PC-9 (cell line): ENCODE measurements around the gene RCBTB1. TPM values are rescaled to one million over a fixed set of nuclear protein-coding genes. Genes with fewer than 3 reads are reported as not detected.
"Not testable (repeated sequence)": the region's sequence is repeated elsewhere in the genome, so short reads cannot be mapped to it uniquely, and the experiment has no call there.

Experiments
- BruUV-seq: library from RNA; stranded (reverse); fragments of 400-500 nt; replicated peaks from 2 replicates; lab custom pipeline; 2021; lab: Mats Ljungman, UMichigan
- CTCF ChIA-PET: fragments of 300-600 bp; sonication (Branson Sonifier 250); formaldehyde crosslinking; loops from one replicate; lab custom pipeline; 2022; ENCODE audit warnings: antibody characterized with exemption; lab: Charles Lee
- POLR2A ChIA-PET: fragments of 300-600 bp; sonication (Branson Sonifier 250); formaldehyde crosslinking; loops from one replicate; lab custom pipeline; 2022; ENCODE audit warnings: antibody characterized with exemption; ENCODE audit not compliant: unreplicated experiment; lab: Charles Lee
- DNase-seq, 2 experiments: peaks; one replicate each; pipeline versions ENCODE4 v3.0.0 to v3.0.0-alpha.2; 2015 to 2022; ENCODE audit warnings: mixed read lengths in 1 of 2
- H2AFZ ChIP-seq: fragments of 200-600 bp; sonication (generic); 2 replicates; pipeline ENCODE4 v1.8.1; 2017; ENCODE audit warnings: antibody characterized with exemption
- H3F3A ChIP-seq: fragments of 200-600 bp; sonication (generic); 2 replicates; pipeline ENCODE4 v1.8.1; 2017; ENCODE audit warnings: antibody characterized with exemption, mild to moderate bottlenecking, low read depth; ENCODE audit not compliant: insufficient read depth
- H3K27ac ChIP-seq: fragments of 200-600 bp; sonication (generic); 2 replicates; pipeline ENCODE4 v1.6.1; 2016; ENCODE audit warnings: mixed run types
- H3K27me3 ChIP-seq: fragments of 200-600 bp; sonication (generic); 2 replicates; pipeline ENCODE4 v1.6.1; 2016; ENCODE audit warnings: low read depth, mixed run types; ENCODE audit not compliant: insufficient read depth
- H3K36me3 ChIP-seq: fragments of 200-600 bp; sonication (generic); 2 replicates; pipeline ENCODE4 v1.6.1; 2016; ENCODE audit warnings: low read depth, mixed run types
- H3K4me1 ChIP-seq: fragments of 200-600 bp; sonication (generic); replicated peaks from 2 replicates; pipeline ENCODE4 v1.6.1; 2016; ENCODE audit warnings: mixed run types; ENCODE audit not compliant: insufficient read depth
- H3K4me2 ChIP-seq: fragments of 200-600 bp; sonication (generic); 2 replicates; pipeline ENCODE4 v1.6.1; 2017; ENCODE audit warnings: mixed run types
- H3K4me3 ChIP-seq: fragments of 200-600 bp; sonication (generic); 2 replicates; pipeline ENCODE4 v1.6.1; 2016; ENCODE audit warnings: mixed run types
- H3K79me2 ChIP-seq: fragments of 200-600 bp; sonication (generic); 2 replicates; pipeline ENCODE4 v1.6.1; 2017; ENCODE audit warnings: low read depth, mixed run types
- H3K9me2 ChIP-seq: fragments of 200-600 bp; sonication (generic); 2 replicates; pipeline ENCODE4 v1.8.1; 2017; ENCODE audit warnings: mild to moderate bottlenecking; ENCODE audit not compliant: insufficient read depth
- H3K9me3 ChIP-seq: fragments of 200-600 bp; sonication (generic); 2 replicates; pipeline ENCODE4 v1.8.1; 2016; ENCODE audit warnings: low read depth; ENCODE audit not compliant: insufficient read depth
- H4K20me1 ChIP-seq: fragments of 200-600 bp; sonication (generic); 2 replicates; pipeline ENCODE4 v1.8.1; 2017; ENCODE audit not compliant: insufficient read depth
- EZH2 ChIP-seq: fragments of 200-600 bp; sonication (generic); IDR thresholded peaks from 2 replicates; pipeline ENCODE4 v1.8.0; 2017; ENCODE audit warnings: antibody characterized with exemption, low read depth
- intact Hi-C: fragments of 100-400 bp; cut with micrococcal nuclease; formaldehyde crosslinking; loops from one replicate; pipeline ENCODE4 v1.10.0; 2022; ENCODE audit not compliant: unreplicated experiment
- total RNA-seq: library from RNA; stranded (reverse); gene quantifications from 2 replicates; pipeline ENCODE4 v1.2.3, GENCODE V29; 2021
- TF ChIP-seq, protein P1 (sequence below): fragments of 200-600 bp; sonication (generic); conservative IDR thresholded peaks from 2 replicates; pipeline ENCODE4 v1.6.1; 2017; ENCODE audit warnings: mixed run types, antibody characterized with exemption, mild to moderate bottlenecking, moderate library complexity

RCBTB1 gene
- total RNA-seq, 1 experiment from 2014 or later = 16.1 TPM

DNA sequence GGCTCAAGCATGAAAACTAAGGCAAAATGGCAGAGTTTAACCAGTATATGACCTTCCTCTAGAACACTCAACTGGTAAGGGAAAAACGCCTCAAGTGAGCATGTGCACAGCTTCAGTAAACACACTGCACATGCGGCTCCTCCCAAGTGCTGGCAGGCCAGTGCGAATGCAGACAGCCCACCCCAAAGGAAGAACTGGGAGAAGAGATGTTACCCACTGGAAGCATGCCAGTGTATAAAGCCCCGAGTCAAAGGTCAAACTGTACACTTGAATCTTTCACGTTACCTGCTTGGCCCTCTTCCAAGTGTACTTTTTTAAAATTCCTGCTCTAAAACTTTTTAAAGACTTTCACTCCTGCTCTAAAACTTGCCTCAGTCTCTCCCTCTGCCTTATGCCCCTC is 19.2 kb upstream of the RCBTB1 start:
- POLR2A ChIA-PET = no interaction called here
- Histone ChIP-seq H3K4me3 (no peak overlapping the region), H3K9me3 (no peaks in the 10 kb centered on the region), H3K36me3 (no peaks in the 10 kb centered on the region), H4K20me1 (no peaks in the 10 kb centered on the region), H3K4me2 (no peak overlapping the region), H3F3A (peaks cover 7% of the 10 kb centered on the region; the same call in 1 of the 2 replicates), H3K27me3 (no peaks in the 10 kb centered on the region), H3K27ac (no peak overlapping the region), H3K4me1 (no peaks in the 10 kb centered on the region), H2AFZ (no peak overlapping the region), H3K9me2 (no peaks in the 10 kb centered on the region), H3K79me2 (no peaks in the 10 kb centered on the region)
- TF ChIP-seq EZH2 = no peak
- TF ChIP-seq, protein P1, sequence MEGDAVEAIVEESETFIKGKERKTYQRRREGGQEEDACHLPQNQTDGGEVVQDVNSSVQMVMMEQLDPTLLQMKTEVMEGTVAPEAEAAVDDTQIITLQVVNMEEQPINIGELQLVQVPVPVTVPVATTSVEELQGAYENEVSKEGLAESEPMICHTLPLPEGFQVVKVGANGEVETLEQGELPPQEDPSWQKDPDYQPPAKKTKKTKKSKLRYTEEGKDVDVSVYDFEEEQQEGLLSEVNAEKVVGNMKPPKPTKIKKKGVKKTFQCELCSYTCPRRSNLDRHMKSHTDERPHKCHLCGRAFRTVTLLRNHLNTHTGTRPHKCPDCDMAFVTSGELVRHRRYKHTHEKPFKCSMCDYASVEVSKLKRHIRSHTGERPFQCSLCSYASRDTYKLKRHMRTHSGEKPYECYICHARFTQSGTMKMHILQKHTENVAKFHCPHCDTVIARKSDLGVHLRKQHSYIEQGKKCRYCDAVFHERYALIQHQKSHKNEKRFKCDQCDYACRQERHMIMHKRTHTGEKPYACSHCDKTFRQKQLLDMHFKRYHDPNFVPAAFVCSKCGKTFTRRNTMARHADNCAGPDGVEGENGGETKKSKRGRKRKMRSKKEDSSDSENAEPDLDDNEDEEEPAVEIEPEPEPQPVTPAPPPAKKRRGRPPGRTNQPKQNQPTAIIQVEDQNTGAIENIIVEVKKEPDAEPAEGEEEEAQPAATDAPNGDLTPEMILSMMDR = no peak
- no peak for DNase-seq
- CTCF ChIA-PET = no interaction called here
- no TSS peak for BruUV-seq
- intact Hi-C loops = loop anchor here (10.0 kb wide), 1 partner anchor 500 kb away; no protein-coding TSS in a partner anchor

GRCh38 chr13:49602615-49603014 is 17.3 kb upstream of the RCBTB1 start:
- CTCF ChIA-PET, H3K4me3 ChIP-seq, H3K27ac ChIP-seq, H3K27me3 ChIP-seq, BruUV-seq, H3K4me1 ChIP-seq, H4K20me1 ChIP-seq, H3K9me3 ChIP-seq, DNase-seq, H3K4me2 ChIP-seq, H3F3A ChIP-seq, H3K79me2 ChIP-seq, H3K9me2 ChIP-seq, H3K36me3 ChIP-seq, H2AFZ ChIP-seq: not testable (repeated sequence)
- intact Hi-C loops = loop anchor here (10.0 kb wide), 1 partner anchor 498 kb away; no protein-coding TSS in a partner anchor
- POLR2A ChIA-PET = interaction anchor here (0.6 kb wide), 1 partner anchor 434 kb away, joined by 12 read pairs; no protein-coding TSS in a partner anchor

- Histone ChIP-seq H3K36me3 (no peaks in the 10 kb centered on the region), H3K4me1 (no peaks in the 10 kb centered on the region), H3K79me2 (no peaks in the 10 kb centered on the region), H3F3A (peaks cover 7% of the 10 kb centered on the region; the same call in 1 of the 2 replicates), H3K4me3 (no peak overlapping the region), H3K4me2 (no peak overlapping the region), H3K9me3 (no peaks in the 10 kb centered on the region), H2AFZ (no peak overlapping the region), H3K9me2 (no peaks in the 10 kb centered on the region), H3K27me3 (no peaks in the 10 kb centered on the region), H3K27ac (no peak overlapping the region), H4K20me1 (no peaks in the 10 kb centered on the region)
- intact Hi-C loops = loop anchor here (10.0 kb wide), 1 partner anchor 497 kb away; no protein-coding TSS in a partner anchor
- no TSS peak for BruUV-seq
- no peak for TF ChIP-seq EZH2
- no peak for DNase-seq
- POLR2A ChIA-PET = interaction anchor here (0.6 kb wide), 1 partner anchor 433 kb away, joined by 12 read pairs; no protein-coding TSS in a partner anchor
- CTCF ChIA-PET = interaction anchor here (0.6 kb wide), 2 partner anchors 97 to 179 kb away, joined by 3 to 7 read pairs; no protein-coding TSS in a partner anchor
Observed at GRCh38 chr13:49602005-49602404, 16.6 kb upstream of the RCBTB1 start.

DNA sequence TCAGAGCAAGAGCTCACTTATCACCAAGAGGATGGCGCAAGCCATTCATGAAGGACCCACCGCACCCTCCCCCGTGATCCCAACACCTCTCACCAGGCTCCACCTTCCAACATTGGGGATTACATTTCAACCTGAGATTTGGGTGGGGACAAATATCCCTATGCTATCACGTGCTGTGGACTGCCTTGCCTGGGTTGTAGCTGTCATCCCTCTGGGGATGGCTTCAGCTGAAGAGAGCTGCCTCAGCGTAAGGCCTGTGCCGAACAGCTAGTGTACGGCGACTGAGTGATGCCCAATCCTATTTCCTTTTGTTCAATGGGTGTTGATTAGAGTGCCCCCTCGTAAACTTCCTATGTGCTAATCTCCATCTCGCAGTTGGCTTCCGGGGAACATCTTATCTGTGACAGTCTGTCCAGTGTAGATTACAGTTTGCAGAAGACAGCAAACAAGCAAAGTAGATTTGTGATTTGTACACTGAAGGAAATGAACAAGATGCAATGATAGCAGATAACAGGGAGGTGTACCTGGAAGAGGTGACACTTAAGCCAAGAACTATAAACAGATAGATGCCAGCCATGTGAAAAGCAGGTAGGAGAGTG is 11.8 kb upstream of the RCBTB1 start:
- Histone ChIP-seq H3K4me1 (no peaks in the 10 kb centered on the region), H3K9me2 (no peaks in the 10 kb centered on the region), H3K36me3 (no peaks in the 10 kb centered on the region), H2AFZ (no peak overlapping the region), H4K20me1 (no peaks in the 10 kb centered on the region), H3K4me2 (no peak overlapping the region), H3K79me2 (no peaks in the 10 kb centered on the region), H3F3A (peaks cover 3% of the 10 kb centered on the region; the same call in 1 of the 2 replicates), H3K9me3 (no peaks in the 10 kb centered on the region), H3K27ac (no peak overlapping the region), H3K27me3 (no peaks in the 10 kb centered on the region), H3K4me3 (no peak overlapping the region)
- intact Hi-C loops = no loop called here
- DNase-seq = no peak
- no TSS peak for BruUV-seq
- TF ChIP-seq EZH2 = no peak
- TF ChIP-seq, protein P1 = no peak
- ChIA-PET POLR2A (interaction anchor here (0.7 kb wide), 2 partner anchors 45 to 151 kb away, joined by 3 to 4 read pairs; no protein-coding TSS in a partner anchor), CTCF (no interaction called here)
